ENCODE measurements around the gene WIPI1. TPM values are rescaled to one million over a fixed set of nuclear protein-coding genes. Genes with fewer than 3 reads are reported as not detected.
"Not testable (repeated sequence)": the region's sequence is repeated elsewhere in the genome, so short reads cannot be mapped to it uniquely, and the experiment has no call there.

WIPI1 gene
- total and polyA plus RNA-seq, 10 of the 15 experiments (the other 5 are each of a cell fraction or from before 2014, with no cell fraction given): 6.5 to 44.5 (median 26.2) TPM

DNA sequence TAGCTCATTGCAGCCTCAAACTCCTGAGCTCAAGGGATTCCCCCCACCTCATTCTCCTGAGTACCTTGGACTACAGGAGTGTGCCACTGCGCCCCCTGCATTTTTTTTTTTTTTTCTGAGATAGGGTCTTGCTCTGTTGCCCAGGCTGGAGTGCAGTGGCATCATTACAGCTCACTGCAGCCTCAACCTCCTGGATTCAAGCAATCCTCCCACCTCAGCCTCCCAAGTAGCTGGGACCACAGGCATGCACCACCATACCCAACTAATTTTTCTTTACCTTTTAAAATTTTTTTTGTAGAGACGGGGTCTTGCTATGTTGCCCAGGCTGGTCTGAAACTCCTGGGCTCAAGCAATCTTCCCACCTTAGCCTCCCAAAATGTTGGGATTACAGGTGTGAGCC is 81.1 kb downstream of the WIPI1 start:
- H3K4me1 ChIP-seq (ENCODE audit: control insufficient read depth, insufficient read depth, low read length); H3K79me2 ChIP-seq (ENCODE audit: control insufficient read depth, insufficient read depth, low read length); H3K27ac ChIP-seq (ENCODE audit: control insufficient read depth, insufficient read depth); H3K4me2 ChIP-seq (ENCODE audit: control insufficient read depth, insufficient read depth); H3K9ac ChIP-seq (ENCODE audit: control insufficient read depth, insufficient read depth, low read length); FAIRE-seq; H4K20me1 ChIP-seq (ENCODE audit: control insufficient read depth, insufficient read depth); H3K27me3 ChIP-seq (replicated peaks in 1 of 2; ENCODE audit: control insufficient read depth in 2 of 2, insufficient read depth in 2 of 2, low read length in 1 of 2); DNase-seq (ENCODE audit: low read depth, low spot score); ATAC-seq; H3K36me3 ChIP-seq (ENCODE audit: control insufficient read depth in 2 of 2, insufficient read depth in 2 of 2, low read length in 1 of 2); intact Hi-C loops (cut with micrococcal nuclease; ENCODE audit: unreplicated experiment); H2AFZ ChIP-seq (ENCODE audit: control insufficient read depth, low read depth, low read length); H3K9me3 ChIP-seq (replicated peaks; ENCODE audit: control insufficient read depth, insufficient read depth, low read length); in situ Hi-C loops (cut with MboI); BruUV-seq (replicated peaks); H3K4me3 ChIP-seq: not testable (repeated sequence)
- ChIA-PET SMC1A (ENCODE audit: uncharacterized antibody, unreplicated experiment) (interaction anchor here (1.2 kb wide), 1 partner anchor 9 kb away, joined by 3 read pairs; no protein-coding TSS in a partner anchor), RAD21 (ENCODE audit: unreplicated experiment) (interaction anchor here (0.6 kb wide), 1 partner anchor 23 kb away, joined by 3 read pairs; no protein-coding TSS in a partner anchor), CTCF (interaction anchor here (0.6 to 0.9 kb wide), 2 partner anchors 38 to 170 kb away, joined by 3 read pairs; no protein-coding TSS in a partner anchor), POLR2A (interaction anchor here (1.1 kb wide), 1 partner anchor 307 kb away, joined by 3 read pairs; no protein-coding TSS in a partner anchor)
- WGBS (ENCODE audit: insufficient coverage, insufficient replicate concordance, low lambda C conversion rate, missing lambda C conversion rate): 50% methylated on average over 2 of the region's 2 CpGs

DNA sequence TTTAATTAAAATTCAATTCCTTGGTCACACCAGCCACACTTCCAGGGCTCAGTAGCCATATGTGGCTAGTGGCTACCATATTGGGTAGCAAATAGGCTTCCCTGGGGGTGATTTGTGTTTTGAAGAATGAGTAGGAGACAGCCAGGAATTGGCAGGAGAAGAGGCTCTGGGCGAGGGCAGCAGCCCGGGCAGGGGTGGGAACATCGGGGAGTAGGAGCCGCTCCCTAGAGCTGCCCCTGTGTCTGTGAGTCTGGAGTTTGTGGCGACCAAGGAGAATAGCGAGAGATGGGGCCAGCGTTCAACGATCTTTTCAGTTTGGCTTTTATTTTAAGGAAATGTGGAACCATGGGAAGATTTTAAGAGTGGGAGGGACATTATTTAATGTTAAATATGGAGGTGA is 81.7 kb downstream of the WIPI1 start:
- POLR2A ChIA-PET: no interaction called here
- no peaks in the 10 kb centered on the region for H3K4me1 ChIP-seq (ENCODE audit: control insufficient read depth, insufficient read depth, low read length)
- FAIRE-seq: no peak
- SMC1A ChIA-PET (ENCODE audit: uncharacterized antibody, unreplicated experiment): no interaction called here
- H3K36me3 ChIP-seq (ENCODE audit: control insufficient read depth in 2 of 2, insufficient read depth in 2 of 2, low read length in 1 of 2): no peaks in the 10 kb centered on the region
- in situ Hi-C loops (cut with MboI) (no loop called here), intact Hi-C loops (cut with micrococcal nuclease; ENCODE audit: unreplicated experiment) (no loop called here)
- no peaks in the 10 kb centered on the region for H3K9me3 ChIP-seq (replicated peaks; ENCODE audit: control insufficient read depth, insufficient read depth, low read length)
- H3K27ac ChIP-seq (ENCODE audit: control insufficient read depth, insufficient read depth): no peak overlapping the region
- H3K9ac ChIP-seq (ENCODE audit: control insufficient read depth, insufficient read depth, low read length): no peak overlapping the region
- H3K27me3 ChIP-seq (replicated peaks in 1 of 2; ENCODE audit: control insufficient read depth in 2 of 2, insufficient read depth in 2 of 2, low read length in 1 of 2): no peaks in the 10 kb centered on the region
- no TSS peak for BruUV-seq (replicated peaks)
- H3K4me2 ChIP-seq (ENCODE audit: control insufficient read depth, insufficient read depth): no peak overlapping the region
- H3K4me3 ChIP-seq: no peak overlapping the region
- no peaks in the 10 kb centered on the region for H3K79me2 ChIP-seq (ENCODE audit: control insufficient read depth, insufficient read depth, low read length)
- no peak for ATAC-seq
- TF ChIP-seq DPF2 (IDR thresholded peaks at IDR 0.05) (no peak), JUNB (IDR thresholded peaks at IDR 0.05) (no peak), SMAD1 (IDR thresholded peaks at IDR 0.05; ENCODE audit: low read depth, partially characterized antibody) (no peak), LARP7 (IDR thresholded peaks at IDR 0.05) (no peak), RELB (IDR thresholded peaks at IDR 0.05; ENCODE audit: low read depth) (no peak), BRCA1 (IDR thresholded peaks at IDR 0.05; ENCODE audit: low read depth, low read length) (no peak), HDAC6 (IDR thresholded peaks at IDR 0.05; ENCODE audit: unreplicated experiment) (no peak), NR2C1 (IDR thresholded peaks at IDR 0.05) (no peak), TCF3 (IDR thresholded peaks at IDR 0.05; ENCODE audit: borderline replicate concordance, insufficient read depth, low read depth, low read length) (no peak)
- CTCF ChIA-PET: interaction anchor here (0.9 to 1.5 kb wide), 3 partner anchors 23 to 202 kb away, joined by 3 to 5 read pairs (median 3); no protein-coding TSS in a partner anchor
- no peaks in the 10 kb centered on the region for H4K20me1 ChIP-seq (ENCODE audit: control insufficient read depth, insufficient read depth)
- DNase-seq (ENCODE audit: low read depth, low spot score): no peak
- RAD21 ChIA-PET (ENCODE audit: unreplicated experiment): interaction anchor here (0.6 kb wide), 1 partner anchor 24 kb away, joined by 3 read pairs; no protein-coding TSS in a partner anchor
- H2AFZ ChIP-seq (ENCODE audit: control insufficient read depth, low read depth, low read length): no peak overlapping the region
- WGBS (ENCODE audit: insufficient coverage, insufficient replicate concordance, low lambda C conversion rate, missing lambda C conversion rate): 87% methylated on average over 8 of the region's 8 CpGs
